ENCODE results near the gene SIRT3.

The SIRT3 gene

GRCh38 chr11:227824-228379, 8.2 kb downstream of the SIRT3 start:
- no peak for TF ChIP-seq TCF4 (CRISPR knock-in tag; IDR thresholded peaks at IDR 0.05; ENCODE audit: borderline replicate concordance)
- no peak for TF ChIP-seq ZFP3 (CRISPR knock-in tag; IDR thresholded peaks at IDR 0.05)
- ATAC-seq, result no peak

- no peak for ATAC-seq
- TF ChIP-seq ZNF8 (CRISPR knock-in tag; IDR thresholded peaks at IDR 0.05), result no peak
- TF ChIP-seq ARNTL (CRISPR knock-in tag; IDR thresholded peaks at IDR 0.05; ENCODE audit: borderline replicate concordance, low read depth), result no peak
- no peak for TF ChIP-seq CSDC2 (CRISPR knock-in tag; IDR thresholded peaks at IDR 0.05)
- TF ChIP-seq TSHZ2 (CRISPR knock-in tag; IDR thresholded peaks at IDR 0.05), result no peak
- TF ChIP-seq ZFP3 (CRISPR knock-in tag; IDR thresholded peaks at IDR 0.05), result no peak
- TF ChIP-seq ZFP30 (CRISPR knock-in tag; IDR thresholded peaks at IDR 0.05), result no peak
- TF ChIP-seq PPARA (CRISPR knock-in tag; IDR thresholded peaks at IDR 0.05; ENCODE audit: borderline replicate concordance), result no peak
- no peak for TF ChIP-seq CSRNP3 (CRISPR knock-in tag; IDR thresholded peaks at IDR 0.05)
- TF ChIP-seq PATZ1 (CRISPR knock-in tag; IDR thresholded peaks at IDR 0.05; ENCODE audit: borderline replicate concordance), result no peak
- TF ChIP-seq RARB (CRISPR knock-in tag; IDR thresholded peaks at IDR 0.05), result no peak
- TF ChIP-seq ISL1 (CRISPR knock-in tag; IDR thresholded peaks at IDR 0.05), result no peak
- no peak for TF ChIP-seq BACH2 (CRISPR knock-in tag; IDR thresholded peaks at IDR 0.05; ENCODE audit: borderline replicate concordance)
Measured at GRCh38 chr11:225734-226453, 10.2 kb downstream of the SIRT3 start.

- no peak for TF ChIP-seq GLIS3 (CRISPR knock-in tag; IDR thresholded peaks at IDR 0.05)
- TF ChIP-seq POU6F1 (CRISPR knock-in tag; IDR thresholded peaks at IDR 0.05; ENCODE audit: borderline replicate concordance, low read depth), result no peak
- no peak for TF ChIP-seq SNAI2 (CRISPR knock-in tag; IDR thresholded peaks at IDR 0.05)
- no peak for ATAC-seq
Measured at GRCh38 chr11:224424-224823, 11.7 kb downstream of the SIRT3 start.

GRCh38 chr11:223884-224283, 12.3 kb downstream of the SIRT3 start:
- no peak for ATAC-seq
- TF ChIP-seq ZFP30 (CRISPR knock-in tag; IDR thresholded peaks at IDR 0.05) (no peak), ZNF565 (CRISPR knock-in tag; conservative IDR thresholded peaks at IDR 0.05; ENCODE audit: low read depth) (no peak), TSHZ2 (CRISPR knock-in tag; IDR thresholded peaks at IDR 0.05) (no peak), CREB5 (CRISPR knock-in tag; IDR thresholded peaks at IDR 0.05; ENCODE audit: low read depth) (no peak), ESRRG (CRISPR knock-in tag; IDR thresholded peaks at IDR 0.05) (no peak), TOX (CRISPR knock-in tag; IDR thresholded peaks at IDR 0.05; ENCODE audit: borderline replicate concordance) (no peak), GLIS3 (CRISPR knock-in tag; IDR thresholded peaks at IDR 0.05) (no peak), ZNF8 (CRISPR knock-in tag; IDR thresholded peaks at IDR 0.05) (no peak), RARB (CRISPR knock-in tag; IDR thresholded peaks at IDR 0.05) (no peak), TCF4 (CRISPR knock-in tag; IDR thresholded peaks at IDR 0.05; ENCODE audit: borderline replicate concordance) (no peak), ISL1 (CRISPR knock-in tag; IDR thresholded peaks at IDR 0.05) (no peak), ZFP3 (CRISPR knock-in tag; IDR thresholded peaks at IDR 0.05) (no peak)

Measured in SK-N-SH treated with all-trans-retinoic acid at 6 μM for 48 hours (cell line).